Left ventricle myocardium superior (tissue), 1 donor: ENCODE measurements around the gene DNAI1. TPM values are rescaled to one million over a fixed set of nuclear protein-coding genes. Genes with fewer than 3 reads are reported as not detected.
"Not testable (repeated sequence)": the region's sequence is repeated elsewhere in the genome, so short reads cannot be mapped to it uniquely, and the experiment has no call there.

ENCODE experiments used
- ATAC-seq: fragments of 200-7000 bp; cut with Tn5 transposase; one replicate; pipeline ENCODE4 v1.9.1; 2020; ENCODE audit warnings: mild to moderate bottlenecking, moderate library complexity
- DNase-seq: peaks from one replicate; pipeline ENCODE4 v3.0.0-alpha.2; 2020
- intact Hi-C: fragments of 100-400 bp; cut with micrococcal nuclease; formaldehyde crosslinking; loops from one replicate; pipeline ENCODE4 v1.11.0; 2022
- long read RNA-seq: library from polyadenylated mRNA; unstranded; transcript quantifications from one replicate; pipeline ENCODE4 v2.0.0, GENCODE V29; 2021
- total RNA-seq: library from RNA; stranded (reverse); fragmentation: NEBNext Ultra II Directional; extraction: Animal tissue kit (Norgen Biotek cat#: 25700); gene quantifications from one replicate; pipeline ENCODE4 v1.2.1, GENCODE V29; 2021
- donor health status: DM: no; HTN: yes; CAD: no; lungs with severe emphysema.

DNAI1 gene
- total RNA-seq = not detected
- long read RNA-seq = 0 reads

- DNase-seq = peak; percentile 99
- peak; percentile 97 for ATAC-seq
- intact Hi-C loops = no loop called here
Observed at GRCh38 chr9:34458013-34458958, at the start of gene DNAI1, which contains the start of gene FAM219A. Gene DNAI1, plus strand, starts transcription at chr9:34458805. Its CDS starts 201 bp downstream, at chr9:34459006. Gene FAM219A, minus strand, starts transcription at chr9:34458570. Its CDS starts 307 bp downstream, at chr9:34458263.

GRCh38 chr9:34409154-34409553, 49.5 kb upstream of the DNAI1 start:
- no peak for DNase-seq
- ATAC-seq = no peak
- intact Hi-C loops = loop anchor here (10.0 kb wide), 1 partner anchor 86 kb away; no protein-coding TSS in a partner anchor

- intact Hi-C loops = no loop called here
- DNase-seq (no peak), ATAC-seq (no peak)
Observed at GRCh38 chr9:34412336-34412735, 46.3 kb upstream of the DNAI1 start.

DNA sequence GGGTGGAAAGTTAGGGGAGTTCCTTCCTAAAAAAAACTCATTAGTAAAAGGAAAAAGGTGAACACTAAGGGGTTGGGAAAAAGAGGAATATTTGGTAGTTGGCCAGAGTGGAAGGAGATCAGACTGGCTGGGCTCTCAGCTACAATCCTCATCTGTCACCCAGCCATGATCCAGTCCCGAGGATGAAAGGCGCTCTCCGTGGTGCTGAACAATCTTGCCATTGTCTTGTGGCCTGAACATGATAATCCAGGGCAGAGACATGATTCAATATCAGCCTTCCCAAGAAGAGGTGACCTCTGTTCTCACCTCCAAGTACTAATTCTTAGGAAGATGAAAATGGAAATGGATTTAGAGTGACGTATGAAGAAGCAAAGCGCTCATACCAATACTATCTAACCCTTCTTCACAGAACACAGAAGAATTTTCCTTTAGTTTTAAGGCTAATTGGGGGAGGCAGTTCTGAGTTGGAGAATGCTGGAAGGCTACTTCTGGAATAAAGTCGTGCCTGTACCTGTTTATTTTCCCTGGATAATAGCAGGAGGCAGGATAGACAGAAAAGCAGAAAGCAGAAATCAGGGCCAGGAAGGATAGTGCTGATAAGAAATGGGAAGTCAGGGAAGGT, 45.3 kb upstream of the DNAI1 start:
- ATAC-seq (peak; percentile 37), DNase-seq (peak; percentile 46)
- intact Hi-C loops = no loop called here

DNA sequence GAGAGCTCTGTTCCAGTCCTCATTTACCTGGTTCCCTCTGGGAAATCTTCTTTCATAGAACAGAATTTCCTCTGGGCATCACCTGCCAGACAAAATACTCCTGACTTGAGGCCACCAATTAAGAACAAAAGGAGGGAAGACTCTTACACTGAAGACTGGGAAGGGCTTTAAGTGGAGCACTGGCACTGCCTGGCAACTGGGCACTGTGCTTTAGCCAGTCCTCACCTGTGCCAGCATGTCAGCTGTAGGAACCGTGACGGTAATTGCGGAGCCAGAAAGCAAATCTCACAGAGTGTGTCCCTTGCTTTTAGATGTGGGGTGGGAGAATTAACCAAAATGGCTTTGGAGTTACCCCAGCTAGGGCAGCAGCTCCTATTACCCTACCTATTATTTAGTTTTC, 40.9 kb upstream of the DNAI1 start:
- ATAC-seq (no peak), DNase-seq (no peak)
- intact Hi-C loops = no loop called here

- DNase-seq (no peak), ATAC-seq (no peak)
- intact Hi-C loops = no loop called here
Observed at GRCh38 chr9:34419716-34420504, 38.7 kb upstream of the DNAI1 start.

DNA sequence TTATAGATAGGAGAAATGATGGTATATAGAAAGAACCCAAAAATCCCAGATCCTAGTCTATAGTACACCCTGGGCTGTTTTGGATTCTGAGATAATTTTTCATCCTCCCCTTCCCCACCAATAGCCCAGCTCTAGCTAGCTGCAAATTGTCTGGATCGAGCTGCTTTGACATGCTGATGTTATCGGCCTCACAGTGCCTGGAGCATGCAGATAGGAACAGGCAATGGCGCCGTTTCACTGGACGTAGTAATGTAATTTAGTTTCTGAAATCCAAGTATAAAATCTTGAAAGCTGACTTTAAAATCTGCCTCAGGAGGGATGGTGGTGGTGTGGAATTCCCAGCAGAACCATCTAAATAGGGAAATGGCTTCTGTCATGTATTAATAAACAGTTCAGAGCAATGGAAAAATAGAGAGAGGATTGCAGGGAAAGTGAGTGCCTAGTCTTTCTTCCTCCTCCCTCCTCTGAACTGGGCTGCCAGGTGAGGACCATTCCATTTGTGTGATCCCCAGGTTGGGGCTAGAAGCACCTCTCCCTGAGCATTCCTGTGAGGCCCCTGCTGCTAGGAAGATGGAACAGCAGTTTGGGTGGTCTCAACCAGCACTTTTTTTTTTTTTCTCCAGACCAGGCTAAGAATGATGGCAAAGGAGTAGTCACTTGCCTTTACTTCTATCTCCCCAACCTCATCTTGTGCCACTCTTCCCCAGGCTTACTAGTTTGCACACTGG, 32.1 kb upstream of the DNAI1 start:
- DNase-seq = no peak
- intact Hi-C loops = no loop called here
- no peak for ATAC-seq

DNA sequence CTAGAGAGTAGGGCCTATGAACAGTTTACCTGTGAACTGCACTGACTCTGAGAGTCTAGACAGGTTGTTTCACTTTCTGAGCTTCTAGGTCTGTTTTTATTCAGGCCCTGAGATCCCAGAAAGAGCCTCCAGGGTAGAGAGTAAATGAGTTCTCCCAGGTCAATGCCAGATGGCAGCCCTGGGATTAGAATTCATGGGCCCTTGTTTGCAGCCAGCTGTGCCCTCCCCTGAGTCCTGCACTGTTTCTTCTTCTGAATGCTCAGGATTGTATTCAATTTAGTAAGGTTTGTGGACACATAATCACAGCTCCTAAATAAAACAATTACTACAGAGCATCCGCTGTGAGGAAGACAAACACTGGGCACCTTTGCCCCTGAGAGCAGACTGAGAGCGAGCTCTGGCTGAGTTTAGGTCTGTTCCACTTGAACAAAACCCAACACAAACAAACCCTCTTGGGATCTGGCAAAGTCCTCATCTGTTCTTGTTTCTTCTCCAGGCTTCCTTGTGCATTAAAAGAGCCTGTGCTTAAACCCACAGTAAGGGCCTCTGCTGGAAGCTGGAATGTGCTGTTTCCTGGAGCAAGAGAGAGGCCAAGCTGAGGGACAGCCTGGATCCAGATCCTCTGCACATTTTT, 30.2 kb upstream of the DNAI1 start:
- no peak for ATAC-seq
- intact Hi-C loops = no loop called here
- DNase-seq = no peak

DNA sequence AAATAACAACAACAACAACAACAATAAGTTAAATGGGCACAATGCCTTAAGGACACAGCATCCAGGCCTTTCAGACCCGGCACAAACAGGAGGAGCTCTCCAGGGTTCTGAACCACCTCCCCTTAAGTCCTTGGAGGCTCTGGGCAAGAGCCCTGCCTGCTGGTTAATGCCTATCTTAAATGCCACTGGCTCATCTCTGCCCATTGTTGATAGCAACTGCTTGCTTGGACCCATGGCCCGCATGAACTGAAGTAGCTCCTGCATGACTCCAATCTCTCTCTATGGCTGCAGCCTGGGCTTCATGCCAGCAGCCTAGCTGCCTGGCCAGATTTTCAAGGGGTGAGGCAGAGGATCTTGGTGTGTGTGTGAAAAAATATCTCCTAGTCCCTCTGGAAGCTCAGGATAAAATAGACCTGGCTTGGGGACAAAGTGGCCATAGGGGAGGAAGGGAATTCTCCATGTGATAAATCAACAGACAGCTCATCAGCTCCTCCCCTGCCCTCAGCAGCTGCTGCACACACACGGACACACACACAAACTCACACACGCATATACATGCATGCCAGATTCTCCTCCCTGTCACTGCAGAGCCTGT, 27.7 kb upstream of the DNAI1 start:
- DNase-seq (peak; percentile 90), ATAC-seq (peak; percentile 97)
- intact Hi-C loops = no loop called here

GRCh38 chr9:34431667-34432066, 26.9 kb upstream of the DNAI1 start:
- ATAC-seq = no peak
- no peak for DNase-seq
- intact Hi-C loops = no loop called here

- DNase-seq (no peak), ATAC-seq (peak; percentile 87)
- intact Hi-C loops = loop anchor here (5.0 kb wide), 1 partner anchor 65 kb away; no protein-coding TSS in a partner anchor
Observed at GRCh38 chr9:34437006-34437925, 21.3 kb upstream of the DNAI1 start.

DNA sequence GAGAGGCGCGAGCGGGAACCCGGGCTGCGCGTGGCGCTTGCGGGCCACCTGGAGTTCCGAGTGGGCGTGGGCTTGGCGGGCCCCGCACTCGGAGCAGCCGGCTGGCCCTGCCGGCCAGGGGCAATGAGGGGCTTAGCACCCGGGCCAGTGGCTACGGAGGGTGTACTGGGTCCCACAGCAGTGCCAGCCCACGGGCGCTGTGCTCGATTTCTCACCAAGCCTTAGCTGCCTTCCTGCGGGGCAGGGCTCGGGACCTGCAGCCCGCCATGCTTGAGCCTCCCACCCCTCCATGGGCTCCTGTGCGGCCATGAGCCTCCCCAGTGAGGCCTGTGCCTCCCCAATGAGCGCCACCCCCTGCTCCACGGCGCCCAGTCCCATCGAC, 20.7 kb upstream of the DNAI1 start:
- ATAC-seq, DNase-seq: not testable (repeated sequence)
- intact Hi-C loops = loop anchor here (5.0 kb wide), 1 partner anchor 64 kb away; no protein-coding TSS in a partner anchor

GRCh38 chr9:34438465-34438864, 20.1 kb upstream of the DNAI1 start:
- DNase-seq, ATAC-seq: not testable (repeated sequence)
- intact Hi-C loops = loop anchor here (5.0 kb wide), 1 partner anchor 64 kb away; no protein-coding TSS in a partner anchor

GRCh38 chr9:34440017-34440416, 18.6 kb upstream of the DNAI1 start:
- no peak for ATAC-seq
- no peak for DNase-seq
- intact Hi-C loops = no loop called here

DNA sequence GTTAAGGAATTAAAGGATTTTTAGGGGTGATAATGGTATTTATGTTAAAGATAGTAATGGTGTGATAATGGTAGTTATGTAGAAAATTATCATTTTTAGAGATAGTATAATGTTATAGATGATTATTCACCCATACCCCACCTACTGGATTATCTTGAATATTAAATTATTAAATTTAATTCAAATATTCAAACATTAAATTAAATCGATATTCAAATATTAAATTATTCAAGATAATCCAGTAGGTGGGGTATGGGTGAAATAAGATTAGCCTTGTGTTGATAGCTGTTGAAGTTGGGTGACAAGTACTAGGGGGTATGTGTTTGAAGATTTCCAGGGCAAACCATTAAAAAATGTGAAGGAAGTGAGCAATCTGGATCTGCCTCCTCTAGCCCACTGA, 15.8 kb upstream of the DNAI1 start:
- no peak for DNase-seq

DNA sequence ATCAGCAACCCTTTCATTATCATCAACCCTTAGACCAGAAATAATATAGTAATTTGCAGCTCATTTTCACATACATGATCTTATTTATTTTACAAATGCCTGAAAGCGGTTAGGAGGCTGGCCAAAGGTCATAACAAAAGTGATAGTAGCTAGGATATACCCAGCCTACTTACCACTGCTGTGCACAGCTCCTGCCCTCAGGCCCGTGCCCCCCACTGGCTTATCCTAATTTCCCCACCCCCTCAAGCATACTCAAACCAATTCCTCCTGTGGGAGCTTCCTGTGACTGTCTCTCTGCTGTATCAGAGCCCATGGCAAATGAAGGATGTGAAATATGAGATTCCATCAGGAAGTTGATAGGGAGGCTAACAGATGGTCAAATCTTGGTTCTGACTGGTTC, 15.1 kb upstream of the DNAI1 start:
- no peak for DNase-seq
- ATAC-seq = no peak
- intact Hi-C loops = no loop called here

More for the DNA sequence above, 15.8 kb upstream of the DNAI1 start:
- intact Hi-C loops = no loop called here
- ATAC-seq = no peak

DNA sequence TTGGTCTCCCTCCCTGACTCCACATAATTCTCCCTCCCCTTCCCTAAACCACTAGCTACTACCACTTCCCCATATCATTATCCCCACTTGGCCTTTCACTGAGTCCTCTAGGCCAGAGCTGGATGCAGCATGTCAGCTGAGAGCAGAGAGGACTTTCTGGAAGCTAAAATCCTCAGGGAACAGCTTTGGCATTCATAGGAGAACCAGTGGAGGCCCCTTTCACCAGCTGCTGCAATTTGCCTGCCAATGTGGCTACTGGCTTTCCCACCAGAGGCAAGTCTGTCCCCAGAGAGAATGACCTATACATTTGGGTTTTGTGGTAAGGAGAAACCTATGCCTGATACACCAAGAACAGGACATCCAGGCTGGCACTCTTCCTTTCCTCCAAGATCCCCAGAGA, 14.6 kb upstream of the DNAI1 start:
- DNase-seq (no peak), ATAC-seq (no peak)
- intact Hi-C loops = no loop called here
